Prostate gland (tissue), 2 donors: ENCODE results near the gene MALRD1. TPM values are rescaled to one million over a fixed set of nuclear protein-coding genes. Genes with fewer than 3 reads are reported as not detected.

Experiments
- DNase-seq: peaks from one replicate; pipeline ENCODE4 v3.0.0-alpha.2; 2019; ENCODE audit warnings: low spot score
- H3K27ac ChIP-seq, 2 donors: fragments of 200-600 bp; sonication (generic); 2 replicates each; pipeline ENCODE4 v1.5.1; 2017 to 2019
- H3K27me3 ChIP-seq: fragments of 200-600 bp; sonication (generic); replicated peaks from 2 replicates; pipeline ENCODE4 v1.5.1; 2019; ENCODE audit not compliant: insufficient read depth
- H3K36me3 ChIP-seq, 2 donors: fragments of 200-600 bp; sonication (generic); 1 replicate in 1 of 2; 2 replicates in 1 of 2; pipeline versions ENCODE4 v1.5.1 to v1.8.1; 2017 to 2019
- H3K4me1 ChIP-seq: fragments of 200-600 bp; sonication (generic); replicated peaks from 2 replicates; pipeline ENCODE4 v1.5.1; 2019
- H3K4me3 ChIP-seq, 2 donors: fragments of 200-600 bp; sonication (generic); 2 replicates each; pipeline ENCODE4 v1.5.1; 2017 to 2019
- H3K9me3 ChIP-seq: fragments of 200-600 bp; sonication (generic); 2 replicates; pipeline ENCODE4 v1.5.1; 2017
- POLR2A ChIP-seq: fragments of 450-650 bp; IDR thresholded peaks from one replicate; pipeline ENCODE4 v1.6.1; 2016; ENCODE audit warnings: antibody characterized with exemption, mild to moderate bottlenecking
- POLR2AphosphoS5 ChIP-seq: sonication (generic); formaldehyde crosslinking; IDR thresholded peaks from one replicate; pipeline ENCODE4 v1.6.1; 2017; ENCODE audit warnings: antibody characterized with exemption
- WGBS: methylation state at CpG from one replicate; pipeline ENCODE4 v1.1.5; 2018; 5-methylcytosine and 5-hydroxymethylcytosine counted together
- intact Hi-C: fragments of 100-400 bp; cut with DNase I; formaldehyde crosslinking; loops from one replicate; pipeline ENCODE4 v1.14.2; 2022
- total RNA-seq, 2 donors: library from RNA; depleted of rRNA; stranded (reverse); fragments of >200 nt; gene quantifications; one replicate each; pipeline ENCODE4 v1.1.0, GENCODE V29; 2016
- TF ChIP-seq, protein P1 (sequence below), 4 experiments: fragments of 200-600 bp in 2 of 4; fragments of 450-650 bp in 2 of 4; sonication (generic) in 2 of 4; IDR thresholded peaks; 1 replicate in 3 of 4; 2 replicates in 1 of 4; pipeline ENCODE4 v1.5.1; 2016 to 2019; ENCODE audit warnings: antibody characterized with exemption in 4 of 4, mild to moderate bottlenecking in 2 of 4, moderate library complexity in 2 of 4

Gene MALRD1
- total RNA-seq, 2 donors from 2014 or later, result 2.1 TPM; not detected in 1

DNA sequence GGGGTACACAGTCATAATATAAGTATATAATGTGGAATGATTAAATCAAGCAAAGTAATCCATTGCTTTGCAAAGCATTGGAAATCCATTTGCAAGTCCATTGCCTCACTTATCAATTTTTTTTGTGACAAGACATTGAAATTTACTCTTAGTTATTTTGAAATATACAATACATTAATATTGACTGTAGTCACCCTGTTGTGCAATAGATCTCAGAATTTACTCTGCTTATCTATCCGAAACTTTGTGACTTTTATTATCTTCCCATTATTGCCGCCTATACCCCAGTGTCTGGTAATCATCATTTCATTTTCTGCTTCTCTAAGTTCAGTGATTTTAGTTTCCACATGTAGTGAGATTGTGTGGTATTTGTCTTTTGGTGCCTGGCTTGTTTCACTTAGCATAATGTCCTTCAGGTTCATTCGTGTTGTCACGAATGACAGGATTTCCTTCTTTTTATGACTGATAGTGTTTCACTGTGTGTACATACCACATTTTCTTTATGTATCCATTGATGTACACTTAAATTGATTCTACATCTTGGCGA, 5.8 kb downstream of the MALRD1 start:
- H3K4me3 ChIP-seq, result no peak overlapping the region
- no peaks in the 10 kb centered on the region for H3K4me1 ChIP-seq
- no peak overlapping the region for H3K27ac ChIP-seq
- WGBS, result 67% methylated on average over 5 of the region's 5 CpGs
- no peaks in the 10 kb centered on the region for H3K9me3 ChIP-seq
- H3K27me3 ChIP-seq, result no peaks in the 10 kb centered on the region
- intact Hi-C loops, result no loop called here
- TF ChIP-seq POLR2AphosphoS5, result no peak
- TF ChIP-seq, protein P1, sequence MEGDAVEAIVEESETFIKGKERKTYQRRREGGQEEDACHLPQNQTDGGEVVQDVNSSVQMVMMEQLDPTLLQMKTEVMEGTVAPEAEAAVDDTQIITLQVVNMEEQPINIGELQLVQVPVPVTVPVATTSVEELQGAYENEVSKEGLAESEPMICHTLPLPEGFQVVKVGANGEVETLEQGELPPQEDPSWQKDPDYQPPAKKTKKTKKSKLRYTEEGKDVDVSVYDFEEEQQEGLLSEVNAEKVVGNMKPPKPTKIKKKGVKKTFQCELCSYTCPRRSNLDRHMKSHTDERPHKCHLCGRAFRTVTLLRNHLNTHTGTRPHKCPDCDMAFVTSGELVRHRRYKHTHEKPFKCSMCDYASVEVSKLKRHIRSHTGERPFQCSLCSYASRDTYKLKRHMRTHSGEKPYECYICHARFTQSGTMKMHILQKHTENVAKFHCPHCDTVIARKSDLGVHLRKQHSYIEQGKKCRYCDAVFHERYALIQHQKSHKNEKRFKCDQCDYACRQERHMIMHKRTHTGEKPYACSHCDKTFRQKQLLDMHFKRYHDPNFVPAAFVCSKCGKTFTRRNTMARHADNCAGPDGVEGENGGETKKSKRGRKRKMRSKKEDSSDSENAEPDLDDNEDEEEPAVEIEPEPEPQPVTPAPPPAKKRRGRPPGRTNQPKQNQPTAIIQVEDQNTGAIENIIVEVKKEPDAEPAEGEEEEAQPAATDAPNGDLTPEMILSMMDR (IDR thresholded peaks at IDR 0.05), result no peak
- TF ChIP-seq POLR2A, result no peak
- no peak for DNase-seq
- H3K36me3 ChIP-seq, result no peaks in the 10 kb centered on the region

DNA sequence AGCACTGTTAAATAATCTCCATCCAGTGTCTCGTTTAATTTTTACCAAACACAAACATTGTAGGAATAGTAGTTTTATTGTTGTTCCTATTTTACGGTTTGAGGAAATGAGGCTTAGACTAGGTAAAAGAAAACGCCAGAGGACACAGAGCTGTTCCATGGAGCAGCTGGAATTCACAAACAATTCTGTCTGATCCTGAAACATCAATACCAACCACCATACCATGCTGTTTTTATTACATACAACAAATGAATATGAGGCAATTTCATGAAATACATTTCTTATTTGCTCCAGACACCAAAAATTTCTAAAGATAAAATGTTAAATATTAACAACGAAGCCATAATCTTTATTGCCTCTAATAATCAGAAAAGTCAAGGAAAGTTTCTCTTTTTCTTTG, 9.4 kb downstream of the MALRD1 start:
- Histone ChIP-seq H3K36me3 (no peaks in the 10 kb centered on the region), H3K27ac (no peak overlapping the region), H3K27me3 (no peaks in the 10 kb centered on the region), H3K4me1 (no peaks in the 10 kb centered on the region), H3K4me3 (no peak overlapping the region), H3K9me3 (no peaks in the 10 kb centered on the region)
- no peak for DNase-seq
- intact Hi-C loops, result no loop called here
- WGBS, result 36% methylated on average over 4 of the region's 4 CpGs
- TF ChIP-seq, protein P1 (IDR thresholded peaks at IDR 0.05), result no peak
- no peak for TF ChIP-seq POLR2AphosphoS5
- no peak for TF ChIP-seq POLR2A

DNA sequence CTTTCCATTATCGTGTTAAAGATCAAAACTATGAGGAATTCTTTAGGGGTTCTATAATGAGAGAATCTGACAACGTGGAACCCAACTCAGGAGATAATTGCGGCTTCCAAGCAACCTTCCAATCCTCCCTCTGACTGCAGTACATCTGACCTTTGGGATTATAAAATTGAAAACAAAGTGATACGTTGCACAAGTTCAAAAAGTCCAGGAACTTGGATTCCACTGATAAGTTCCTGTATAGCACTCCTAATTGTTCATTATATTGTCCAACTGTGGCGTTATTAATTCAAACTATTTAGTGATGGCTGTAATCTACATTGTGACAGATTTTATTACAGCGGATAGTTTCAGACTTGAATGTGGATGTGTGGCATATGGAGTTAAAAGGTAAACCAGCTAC, 15.4 kb downstream of the MALRD1 start:
- TF ChIP-seq POLR2AphosphoS5 (no peak), POLR2A (no peak)
- TF ChIP-seq, protein P1 (IDR thresholded peaks at IDR 0.05), result no peak
- intact Hi-C loops, result no loop called here
- DNase-seq, result no peak
- Histone ChIP-seq H3K36me3 (no peaks in the 10 kb centered on the region), H3K4me1 (no peaks in the 10 kb centered on the region), H3K27me3 (no peaks in the 10 kb centered on the region), H3K4me3 (no peak overlapping the region), H3K27ac (no peak overlapping the region), H3K9me3 (no peaks in the 10 kb centered on the region)
- WGBS, result 84% methylated on average over 6 of the region's 6 CpGs

DNA sequence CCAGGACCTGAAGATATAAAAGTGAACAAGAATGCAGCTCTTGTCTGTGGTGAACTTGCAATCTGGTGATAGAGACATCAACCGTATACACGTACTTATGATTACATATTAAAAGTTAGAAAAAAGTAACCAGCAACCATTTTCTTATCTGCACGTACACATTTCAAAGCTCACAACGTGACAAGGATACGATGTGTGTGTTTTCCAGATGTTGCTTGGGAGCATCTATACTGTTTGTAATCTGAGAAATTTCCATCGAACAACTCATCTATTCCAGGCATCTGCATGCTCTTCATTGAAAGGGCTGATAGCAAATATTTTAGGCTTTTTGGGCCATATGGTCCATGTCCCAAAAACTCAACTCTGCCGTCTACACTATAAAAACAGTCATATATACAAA, 23.3 kb downstream of the MALRD1 start:
- no peak overlapping the region for H3K27ac ChIP-seq
- WGBS, result 64% methylated on average over 7 of the region's 7 CpGs
- no peaks in the 10 kb centered on the region for H3K36me3 ChIP-seq
- TF ChIP-seq POLR2A (no peak), POLR2AphosphoS5 (no peak)
- TF ChIP-seq, protein P1 (IDR thresholded peaks at IDR 0.05), result no peak
- intact Hi-C loops, result no loop called here
- H3K4me1 ChIP-seq, result no peaks in the 10 kb centered on the region
- H3K9me3 ChIP-seq, result no peaks in the 10 kb centered on the region
- no peak overlapping the region for H3K4me3 ChIP-seq
- no peak for DNase-seq
- H3K27me3 ChIP-seq, result no peaks in the 10 kb centered on the region

DNA sequence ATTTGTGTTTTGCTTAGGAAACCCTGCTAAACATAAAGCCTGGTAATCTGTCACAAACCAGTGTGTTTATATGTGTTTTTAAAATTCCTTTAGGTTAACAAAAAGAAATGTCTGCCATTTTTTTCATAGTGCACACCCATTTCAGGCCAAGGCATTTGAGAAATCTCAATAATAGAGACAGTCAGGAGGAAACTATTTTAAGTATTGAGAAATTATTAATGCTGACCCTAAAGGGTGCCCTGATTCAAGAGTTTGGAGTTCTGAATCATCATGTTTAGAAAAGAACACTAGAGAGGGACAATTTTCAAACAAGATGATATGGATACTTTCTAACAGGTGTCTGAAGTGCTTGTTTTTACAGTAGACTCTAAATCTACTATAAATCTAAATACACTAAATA, 28.7 kb downstream of the MALRD1 start:
- DNase-seq, result no peak
- TF ChIP-seq, protein P1 (IDR thresholded peaks at IDR 0.05), result no peak
- TF ChIP-seq POLR2AphosphoS5 (no peak), POLR2A (no peak)
- intact Hi-C loops, result no loop called here
- H3K9me3 ChIP-seq, result no peaks in the 10 kb centered on the region
- no peaks in the 10 kb centered on the region for H3K4me1 ChIP-seq
- no peaks in the 10 kb centered on the region for H3K36me3 ChIP-seq
- no peaks in the 10 kb centered on the region for H3K27me3 ChIP-seq
- H3K4me3 ChIP-seq, result no peak overlapping the region
- H3K27ac ChIP-seq, result no peak overlapping the region
